HG02571 (cell line): ENCODE data around the gene TBC1D14.

ENCODE experiments used
- ATAC-seq: cut with Tn5 transposase; IDR thresholded peaks from one replicate; pipeline ENCODE4 v1.9.1; 2021; ENCODE audit warnings: mild to moderate bottlenecking, moderate library complexity; ENCODE audit not compliant: unreplicated experiment

Gene TBC1D14

GRCh38 chr4:6944301-6945051 lies 34.9 kb downstream of the TBC1D14 start:
- ATAC-seq: no peak

GRCh38 chr4:6945052-6945409 lies 35.4 kb downstream of the TBC1D14 start:
- no peak for ATAC-seq

GRCh38 chr4:6946497-6946896 lies 36.9 kb downstream of the TBC1D14 start:
- no peak for ATAC-seq

- no peak for ATAC-seq
These were observed 38.5 kb downstream of the TBC1D14 start for GRCh38 chr4:6948134-6948460.

GRCh38 chr4:6951880-6952381 lies 42.3 kb downstream of the TBC1D14 start:
- ATAC-seq: no peak

GRCh38 chr4:6953751-6954380 lies 44.2 kb downstream of the TBC1D14 start:
- ATAC-seq: no peak

- no peak for ATAC-seq
These were observed 45.8 kb downstream of the TBC1D14 start for GRCh38 chr4:6955261-6955911.

GRCh38 chr4:6956087-6956433 lies 46.4 kb downstream of the TBC1D14 start:
- ATAC-seq: no peak

GRCh38 chr4:6956434-6957147 lies 47.0 kb downstream of the TBC1D14 start:
- no peak for ATAC-seq

- no peak for ATAC-seq
These were observed 47.5 kb downstream of the TBC1D14 start for GRCh38 chr4:6957148-6957520.

GRCh38 chr4:6957994-6958393 lies 48.4 kb downstream of the TBC1D14 start:
- ATAC-seq: no peak

- no peak for ATAC-seq
These were observed 49.6 kb downstream of the TBC1D14 start for GRCh38 chr4:6959261-6959660.

GRCh38 chr4:6960154-6960553 lies 50.5 kb downstream of the TBC1D14 start:
- no peak for ATAC-seq

GRCh38 chr4:6960628-6961412 lies 51.2 kb downstream of the TBC1D14 start:
- ATAC-seq: no peak

- no peak for ATAC-seq
These were observed 52.0 kb downstream of the TBC1D14 start for GRCh38 chr4:6961496-6962210.

GRCh38 chr4:6962211-6963041 lies 52.8 kb downstream of the TBC1D14 start:
- no peak for ATAC-seq

- ATAC-seq: no peak
These were observed 53.5 kb downstream of the TBC1D14 start for GRCh38 chr4:6963139-6963611.

GRCh38 chr4:6964858-6965257 lies 55.2 kb downstream of the TBC1D14 start:
- ATAC-seq: no peak

- no peak for ATAC-seq
These were observed 55.7 kb downstream of the TBC1D14 start for GRCh38 chr4:6965329-6965728.
